Breast epithelium (tissue), 3 donors: Measurements from ENCODE around the gene UBAC2.

Source experiments
- POLR2A ChIP-seq: fragments of 450-650 bp; IDR thresholded peaks from one replicate; pipeline ENCODE4 v1.6.1; 2016; ENCODE audit warnings: antibody characterized with exemption, mild to moderate bottlenecking, moderate library complexity
- TF ChIP-seq, protein P1 (sequence below), 3 donors: fragments of 450-650 bp; IDR thresholded peaks; one replicate each; pipeline ENCODE4 v1.5.1; 2016 to 2017; ENCODE audit warnings: antibody characterized with exemption in 3 of 3, mild to moderate bottlenecking in 3 of 3, moderate library complexity in 3 of 3

DNA sequence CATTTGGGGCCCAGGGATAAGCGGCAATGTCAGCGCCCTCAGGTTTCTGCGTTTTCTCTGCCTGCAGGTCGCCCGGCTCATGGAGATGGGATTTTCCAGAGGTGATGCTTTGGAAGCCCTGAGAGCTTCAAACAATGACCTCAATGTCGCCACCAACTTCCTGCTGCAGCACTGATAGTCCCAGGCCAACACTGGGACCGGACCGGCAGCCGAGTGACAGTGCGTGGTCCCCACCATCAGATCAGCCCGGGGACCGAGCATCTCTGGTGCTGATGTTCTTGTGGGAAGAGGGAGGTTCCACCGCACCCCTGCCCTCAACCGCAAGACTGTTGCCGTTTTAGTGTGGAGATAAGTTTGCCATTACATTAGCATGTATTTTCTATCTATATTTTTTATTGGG, 184.5 kb downstream of the UBAC2 start:
- TF ChIP-seq POLR2A, result no peak
- TF ChIP-seq, protein P1, sequence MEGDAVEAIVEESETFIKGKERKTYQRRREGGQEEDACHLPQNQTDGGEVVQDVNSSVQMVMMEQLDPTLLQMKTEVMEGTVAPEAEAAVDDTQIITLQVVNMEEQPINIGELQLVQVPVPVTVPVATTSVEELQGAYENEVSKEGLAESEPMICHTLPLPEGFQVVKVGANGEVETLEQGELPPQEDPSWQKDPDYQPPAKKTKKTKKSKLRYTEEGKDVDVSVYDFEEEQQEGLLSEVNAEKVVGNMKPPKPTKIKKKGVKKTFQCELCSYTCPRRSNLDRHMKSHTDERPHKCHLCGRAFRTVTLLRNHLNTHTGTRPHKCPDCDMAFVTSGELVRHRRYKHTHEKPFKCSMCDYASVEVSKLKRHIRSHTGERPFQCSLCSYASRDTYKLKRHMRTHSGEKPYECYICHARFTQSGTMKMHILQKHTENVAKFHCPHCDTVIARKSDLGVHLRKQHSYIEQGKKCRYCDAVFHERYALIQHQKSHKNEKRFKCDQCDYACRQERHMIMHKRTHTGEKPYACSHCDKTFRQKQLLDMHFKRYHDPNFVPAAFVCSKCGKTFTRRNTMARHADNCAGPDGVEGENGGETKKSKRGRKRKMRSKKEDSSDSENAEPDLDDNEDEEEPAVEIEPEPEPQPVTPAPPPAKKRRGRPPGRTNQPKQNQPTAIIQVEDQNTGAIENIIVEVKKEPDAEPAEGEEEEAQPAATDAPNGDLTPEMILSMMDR (IDR thresholded peaks at IDR 0.05), result no peak
